ENCODE measurements around the gene B9D2.

Gene B9D2

DNA sequence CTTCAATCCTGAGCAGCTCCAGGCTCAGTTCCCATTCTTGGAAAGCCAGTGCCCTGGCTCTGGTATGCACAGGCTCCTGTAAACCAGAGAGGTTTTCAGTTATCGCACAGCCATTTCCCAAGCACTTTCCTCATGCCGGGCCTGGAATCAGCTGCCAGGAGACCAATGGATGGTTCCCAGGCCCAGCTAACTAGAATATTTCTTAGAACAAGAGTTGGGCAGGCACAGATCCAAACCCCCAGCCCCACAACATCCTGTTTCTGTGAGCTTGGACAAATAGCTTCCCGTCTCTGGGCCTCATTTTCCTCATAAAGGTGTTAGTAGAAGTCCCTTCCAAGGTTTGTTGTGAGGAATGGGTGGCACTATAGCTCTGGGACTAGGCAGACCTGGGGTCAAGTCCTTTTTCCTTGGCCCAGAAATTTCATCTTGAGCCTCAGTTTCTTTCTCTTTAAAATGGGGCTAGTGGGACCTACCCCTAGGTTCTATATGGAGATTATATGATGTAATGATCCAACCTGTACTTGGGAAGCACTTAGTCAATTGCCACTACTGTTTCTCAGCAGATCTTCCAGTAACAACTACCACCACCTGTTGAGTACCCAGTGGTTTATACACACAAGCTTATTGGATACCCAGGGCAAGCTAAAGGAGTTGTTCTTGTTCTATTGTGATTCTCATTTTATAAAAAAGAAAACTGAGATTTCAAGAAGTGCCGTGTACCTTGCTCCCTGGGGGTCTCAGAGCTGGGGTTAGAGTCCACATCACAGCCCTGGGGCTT, 59.1 kb downstream of the B9D2 start:
- ATAC-seq, result no peak
- TF ChIP-seq ISL1 (CRISPR knock-in tag; IDR thresholded peaks at IDR 0.05), result no peak
- no peak for TF ChIP-seq ZNF565 (CRISPR knock-in tag; conservative IDR thresholded peaks at IDR 0.05; ENCODE audit: low read depth)
- TF ChIP-seq TOX (CRISPR knock-in tag; IDR thresholded peaks at IDR 0.05; ENCODE audit: borderline replicate concordance), result no peak
- no peak for TF ChIP-seq RARB (CRISPR knock-in tag; IDR thresholded peaks at IDR 0.05)

Data from SK-N-SH treated with all-trans-retinoic acid at 6 μM for 48 hours (cell line).